Neutrophil (primary cell): ENCODE results near the gene SLC31A2.

Experiments used
- H3K27ac ChIP-seq: fragments of 200-600 bp; sonication (generic); 2 replicates; pipeline ENCODE4 v1.5.1; 2016; ENCODE audit warnings: mild to moderate bottlenecking, moderate library complexity
- H3K27me3 ChIP-seq: fragments of 200-600 bp; sonication (generic); 2 replicates; pipeline ENCODE4 v1.6.0; 2016; ENCODE audit warnings: mild to moderate bottlenecking
- H3K36me3 ChIP-seq: fragments of 200-600 bp; sonication (generic); 2 replicates; pipeline ENCODE4 v1.5.1; 2017
- H3K4me1 ChIP-seq, 2 experiments: fragments of 200-600 bp in 1 of 2; sonication (generic) in 1 of 2; 1 replicate in 1 of 2; 2 replicates in 1 of 2; pipeline versions ENCODE4 v1.5.1 to v1.6.1; 2013 to 2016; ENCODE audit warnings: low read depth in 1 of 2, low read length in 1 of 2, mild to moderate bottlenecking in 1 of 2, moderate library complexity in 1 of 2; ENCODE audit not compliant: control insufficient read depth in 1 of 2, insufficient read depth in 1 of 2
- H3K4me3 ChIP-seq, 2 experiments: fragments of 200-600 bp in 1 of 2; sonication (generic) in 1 of 2; 1 replicate in 1 of 2; 2 replicates in 1 of 2; pipeline ENCODE4 v1.5.1; 2013 to 2016; ENCODE audit warnings: low read depth in 1 of 2, low read length in 1 of 2, mild to moderate bottlenecking in 1 of 2, moderate library complexity in 1 of 2
- H3K9me3 ChIP-seq: fragments of 200-600 bp; sonication (generic); 2 replicates; pipeline ENCODE4 v1.5.1; 2016
- TF ChIP-seq, protein P1 (sequence below): fragments of 200-600 bp; sonication (generic); IDR thresholded peaks from 2 replicates; pipeline ENCODE4 v1.5.1; 2016; ENCODE audit warnings: antibody characterized with exemption

SLC31A2 gene

DNA sequence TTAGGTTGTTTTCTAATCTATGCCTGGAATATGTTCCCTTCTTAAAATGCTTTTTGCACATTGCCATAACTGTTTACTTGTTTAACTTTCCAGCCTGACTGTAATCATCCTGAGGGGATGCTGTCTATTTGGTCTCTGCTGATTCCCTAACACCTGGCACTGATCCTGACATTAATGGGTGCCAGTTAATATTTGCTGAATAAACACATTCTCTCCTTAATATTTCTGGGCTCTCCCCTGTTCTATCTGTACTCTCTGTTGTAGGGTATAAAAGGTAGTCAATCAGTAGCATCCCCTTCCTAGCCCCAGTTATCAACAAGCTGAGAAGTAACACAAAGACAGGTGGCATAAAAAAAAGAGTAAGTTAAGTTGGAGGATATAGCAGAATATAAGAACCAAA lies 21.3 kb upstream of the SLC31A2 start:
- H3K4me3 ChIP-seq: no peak overlapping the region
- TF ChIP-seq, protein P1, sequence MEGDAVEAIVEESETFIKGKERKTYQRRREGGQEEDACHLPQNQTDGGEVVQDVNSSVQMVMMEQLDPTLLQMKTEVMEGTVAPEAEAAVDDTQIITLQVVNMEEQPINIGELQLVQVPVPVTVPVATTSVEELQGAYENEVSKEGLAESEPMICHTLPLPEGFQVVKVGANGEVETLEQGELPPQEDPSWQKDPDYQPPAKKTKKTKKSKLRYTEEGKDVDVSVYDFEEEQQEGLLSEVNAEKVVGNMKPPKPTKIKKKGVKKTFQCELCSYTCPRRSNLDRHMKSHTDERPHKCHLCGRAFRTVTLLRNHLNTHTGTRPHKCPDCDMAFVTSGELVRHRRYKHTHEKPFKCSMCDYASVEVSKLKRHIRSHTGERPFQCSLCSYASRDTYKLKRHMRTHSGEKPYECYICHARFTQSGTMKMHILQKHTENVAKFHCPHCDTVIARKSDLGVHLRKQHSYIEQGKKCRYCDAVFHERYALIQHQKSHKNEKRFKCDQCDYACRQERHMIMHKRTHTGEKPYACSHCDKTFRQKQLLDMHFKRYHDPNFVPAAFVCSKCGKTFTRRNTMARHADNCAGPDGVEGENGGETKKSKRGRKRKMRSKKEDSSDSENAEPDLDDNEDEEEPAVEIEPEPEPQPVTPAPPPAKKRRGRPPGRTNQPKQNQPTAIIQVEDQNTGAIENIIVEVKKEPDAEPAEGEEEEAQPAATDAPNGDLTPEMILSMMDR: no peak
- no peaks in the 10 kb centered on the region for H3K4me1 ChIP-seq
- H3K9me3 ChIP-seq: no peaks in the 10 kb centered on the region
- H3K36me3 ChIP-seq: no peaks in the 10 kb centered on the region
- H3K27ac ChIP-seq: no peak overlapping the region
- H3K27me3 ChIP-seq: peaks cover 78% of the 10 kb centered on the region

DNA sequence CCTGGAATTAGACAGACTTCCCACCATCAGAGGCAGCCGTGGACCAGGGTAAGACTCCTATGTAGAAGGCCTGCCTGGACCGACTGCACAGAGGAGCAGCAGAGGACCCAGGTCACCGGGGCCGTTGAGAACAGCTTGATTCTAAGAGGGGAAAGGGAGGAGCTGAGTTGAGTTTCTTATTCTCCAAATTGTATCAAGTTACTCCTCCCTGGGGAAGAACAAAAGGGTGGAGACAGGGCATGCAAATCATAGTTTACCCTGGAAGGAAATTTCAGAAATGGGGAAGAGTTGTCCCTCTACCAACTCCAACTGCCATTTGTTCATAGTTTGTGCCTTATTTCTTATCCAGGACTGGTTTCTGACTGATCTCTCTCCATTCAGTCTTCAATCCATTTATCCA lies 20.9 kb upstream of the SLC31A2 start:
- Histone ChIP-seq H3K9me3 (no peaks in the 10 kb centered on the region), H3K4me3 (no peak overlapping the region), H3K4me1 (no peaks in the 10 kb centered on the region), H3K27ac (no peak overlapping the region), H3K36me3 (no peaks in the 10 kb centered on the region), H3K27me3 (peaks cover 78% of the 10 kb centered on the region)
- TF ChIP-seq, protein P1: no peak

DNA sequence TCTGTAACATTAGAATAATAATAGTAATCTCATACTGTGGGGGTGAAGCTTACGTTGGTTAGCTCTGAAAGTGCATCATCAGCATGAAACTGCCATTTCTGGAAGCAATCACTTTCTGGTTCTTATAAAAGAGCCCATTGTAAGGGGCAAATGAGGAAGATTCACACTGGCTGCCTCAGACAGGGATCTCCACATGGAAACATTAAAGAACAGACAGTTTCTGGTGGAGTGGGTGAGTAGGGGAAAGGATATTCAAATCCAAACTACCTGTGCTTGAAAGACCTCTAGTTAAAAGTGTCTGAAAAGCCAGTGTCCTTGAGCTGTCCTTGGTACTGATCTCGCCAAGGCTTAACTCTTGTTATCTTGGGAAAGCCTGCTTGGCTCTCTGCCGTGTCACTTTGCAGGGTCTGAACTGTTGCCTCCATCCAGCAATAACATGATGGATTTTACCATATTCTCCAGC lies 19.1 kb upstream of the SLC31A2 start:
- Histone ChIP-seq H3K27me3 (peaks cover 76% of the 10 kb centered on the region), H3K27ac (no peak overlapping the region), H3K4me1 (no peaks in the 10 kb centered on the region), H3K4me3 (no peak overlapping the region), H3K36me3 (no peaks in the 10 kb centered on the region), H3K9me3 (no peaks in the 10 kb centered on the region)
- TF ChIP-seq, protein P1: no peak

DNA sequence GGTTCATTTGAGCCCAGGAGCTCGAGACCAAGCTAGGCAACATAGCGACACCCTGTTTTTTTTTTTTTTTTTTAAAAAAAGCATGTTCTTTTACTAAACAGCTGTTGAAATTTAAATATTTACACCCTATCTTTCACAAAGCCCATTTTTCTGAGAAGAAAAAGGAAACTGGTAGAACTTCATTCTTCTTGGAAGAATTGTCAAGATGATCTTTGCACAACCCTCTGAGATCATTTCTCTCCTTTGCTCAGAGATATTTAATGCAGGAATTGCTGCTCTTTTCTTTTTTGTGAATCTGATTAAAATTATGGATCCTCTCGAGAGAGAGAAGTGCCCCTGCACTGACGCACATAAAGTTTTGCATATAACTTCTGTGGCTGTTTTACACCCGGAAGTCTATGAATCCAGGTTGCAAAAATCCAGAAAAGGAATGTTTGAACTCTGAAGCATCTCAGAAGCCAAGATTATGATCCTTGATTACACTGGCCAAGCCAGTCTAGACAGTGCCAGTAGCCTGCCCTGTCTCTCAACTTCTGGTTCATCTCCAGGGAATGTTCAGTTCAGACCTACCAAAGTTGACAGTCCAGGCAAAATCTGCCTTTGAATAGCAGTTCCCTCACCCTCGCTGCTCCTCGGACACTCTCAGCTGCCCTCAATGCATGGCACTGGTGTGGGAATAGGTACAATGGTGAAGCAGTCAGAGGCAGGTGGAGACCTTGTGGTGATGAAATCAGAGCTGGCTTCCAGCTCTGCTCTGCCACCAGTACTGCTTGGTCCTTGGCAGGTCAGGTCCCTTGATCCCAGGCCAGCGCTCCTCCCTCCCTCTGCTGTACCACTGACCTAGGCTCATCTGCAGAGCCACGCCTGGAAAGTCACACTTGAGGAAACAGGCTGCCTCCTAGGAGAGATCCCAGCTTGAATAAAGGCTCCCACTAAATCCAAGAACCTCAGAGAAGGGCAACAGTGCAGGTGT lies 13.3 kb upstream of the SLC31A2 start:
- Histone ChIP-seq H3K4me1 (no peaks in the 10 kb centered on the region), H3K4me3 (no peak overlapping the region), H3K36me3 (no peaks in the 10 kb centered on the region), H3K27ac (no peak overlapping the region), H3K9me3 (no peaks in the 10 kb centered on the region), H3K27me3 (peaks cover 48% of the 10 kb centered on the region)
- TF ChIP-seq, protein P1: no peak

DNA sequence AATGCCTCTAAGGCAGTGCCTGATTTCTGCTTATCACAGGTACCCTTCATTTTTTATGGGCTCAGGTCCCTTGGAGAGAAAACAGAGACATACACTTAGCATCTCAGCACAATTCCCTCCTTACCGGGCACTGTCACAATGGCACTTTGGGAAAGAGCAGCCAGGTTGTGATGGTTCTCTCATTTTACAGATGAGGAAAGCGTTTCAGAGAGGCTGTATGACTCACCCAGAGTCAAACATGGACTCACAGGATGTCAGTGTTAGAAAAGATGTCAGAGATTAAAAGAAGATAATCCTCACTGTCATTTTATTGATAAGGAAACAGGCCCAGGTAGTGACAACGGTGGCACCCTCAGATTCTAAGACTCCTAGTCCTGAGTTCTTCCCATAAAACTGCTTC lies 12.0 kb upstream of the SLC31A2 start:
- Histone ChIP-seq H3K36me3 (no peaks in the 10 kb centered on the region), H3K9me3 (no peaks in the 10 kb centered on the region), H3K4me1 (no peaks in the 10 kb centered on the region), H3K4me3 (no peak overlapping the region), H3K27ac (no peak overlapping the region), H3K27me3 (peaks cover 50% of the 10 kb centered on the region)
- TF ChIP-seq, protein P1: no peak
